ENCODE data around the gene SLC22A3.

Gene SLC22A3

GRCh38 chr6:160378218-160378617 is 30.0 kb downstream of the SLC22A3 start:
- DNase-seq (ENCODE audit: low read depth), result no peak

GRCh38 chr6:160378882-160379281 is 30.7 kb downstream of the SLC22A3 start:
- H3K4me3 ChIP-seq (ENCODE audit: control insufficient read depth, low read depth, low read length), result no peak overlapping the region
- no peak for TF ChIP-seq CTCF (IDR thresholded peaks at IDR 0.05; ENCODE audit: control insufficient read depth, insufficient read depth, low read depth, low read length, missing control alignments)
- no peak for DNase-seq (ENCODE audit: low read depth)

More at GRCh38 chr6:160378218-160378617, 30.0 kb downstream of the SLC22A3 start:
- H3K4me3 ChIP-seq (ENCODE audit: control insufficient read depth, low read depth, low read length), result no peak overlapping the region
- no peak for TF ChIP-seq CTCF (IDR thresholded peaks at IDR 0.05; ENCODE audit: control insufficient read depth, insufficient read depth, low read depth, low read length, missing control alignments)

- DNase-seq (ENCODE audit: low read depth), result peak; percentile 1
- H3K4me3 ChIP-seq (ENCODE audit: control insufficient read depth, low read depth, low read length), result no peak overlapping the region
- no peak for TF ChIP-seq CTCF (IDR thresholded peaks at IDR 0.05; ENCODE audit: control insufficient read depth, insufficient read depth, low read depth, low read length, missing control alignments)
These were observed 31.3 kb downstream of the SLC22A3 start for GRCh38 chr6:160379466-160379865.

- no peak for DNase-seq (ENCODE audit: low read depth)
- no peak for TF ChIP-seq CTCF (IDR thresholded peaks at IDR 0.05; ENCODE audit: control insufficient read depth, insufficient read depth, low read depth, low read length, missing control alignments)
- no peak overlapping the region for H3K4me3 ChIP-seq (ENCODE audit: control insufficient read depth, low read depth, low read length)
These were observed 34.8 kb downstream of the SLC22A3 start for GRCh38 chr6:160382946-160383345.

- no peak for DNase-seq (ENCODE audit: low read depth)
- TF ChIP-seq CTCF (IDR thresholded peaks at IDR 0.05; ENCODE audit: control insufficient read depth, insufficient read depth, low read depth, low read length, missing control alignments), result no peak
These were observed 38.8 kb downstream of the SLC22A3 start for GRCh38 chr6:160386869-160387530.

GRCh38 chr6:160387916-160388643 is 39.9 kb downstream of the SLC22A3 start:
- TF ChIP-seq CTCF (IDR thresholded peaks at IDR 0.05; ENCODE audit: control insufficient read depth, insufficient read depth, low read depth, low read length, missing control alignments), result no peak
- no peak for DNase-seq (ENCODE audit: low read depth)
- no peak overlapping the region for H3K4me3 ChIP-seq (ENCODE audit: control insufficient read depth, low read depth, low read length)

More at GRCh38 chr6:160386869-160387530, 38.8 kb downstream of the SLC22A3 start:
- no peak overlapping the region for H3K4me3 ChIP-seq (ENCODE audit: control insufficient read depth, low read depth, low read length)

Data from AG09309 (cell line).